Esophagus muscularis mucosa (tissue), 4 donors: Measurements from ENCODE around the gene VMAC. TPM values are rescaled to one million over a fixed set of nuclear protein-coding genes. Genes with fewer than 3 reads are reported as not detected.
A peak's percentile ranks its signal among the peaks of the same experiment; 100 is the strongest.

Experiments
- DNase-seq: peaks from one replicate; pipeline ENCODE4 v3.0.0-alpha.2; 2017; ENCODE audit errors: extremely low spot score
- H3K27ac ChIP-seq, 4 donors: fragments of 200-600 bp; sonication (generic); replicated peaks in 1 of 4; 1 replicate in 3 of 4; 2 replicates in 1 of 4; pipeline ENCODE4 v1.5.1; 2016 to 2019; ENCODE audit warnings: mild to moderate bottlenecking in 1 of 4
- H3K27me3 ChIP-seq, 4 donors: fragments of 200-600 bp; sonication (generic); one replicate each; pipeline versions ENCODE4 v1.5.1 to v1.6.0; 2016 to 2019
- H3K36me3 ChIP-seq, 4 donors: fragments of 200-600 bp; sonication (generic); one replicate each; pipeline ENCODE4 v1.5.1; 2016 to 2019
- H3K4me1 ChIP-seq, 4 donors: fragments of 200-600 bp; sonication (generic); one replicate each; pipeline ENCODE4 v1.5.1; 2016 to 2019
- H3K4me3 ChIP-seq, 4 donors: fragments of 200-600 bp; sonication (generic); 1 replicate in 2 of 4; 2 replicates in 2 of 4; pipeline ENCODE4 v1.5.1; 2016 to 2019; ENCODE audit warnings: mild to moderate bottlenecking in 4 of 4, moderate library complexity in 1 of 4
- H3K9me3 ChIP-seq, 4 donors: fragments of 200-600 bp; sonication (generic); 1 replicate in 3 of 4; 2 replicates in 1 of 4; pipeline ENCODE4 v1.5.1; 2016 to 2019
- CTCF ChIP-seq, 3 experiments: fragments of 200-600 bp in 2 of 3; fragments of 450-650 bp in 1 of 3; sonication (generic) in 2 of 3; IDR thresholded peaks; one replicate each; pipeline ENCODE4 v1.5.1; 2017 to 2019; ENCODE audit warnings: antibody characterized with exemption in 3 of 3, mild to moderate bottlenecking in 2 of 3, moderate library complexity in 1 of 3
- EP300 ChIP-seq: sonication (generic); formaldehyde crosslinking; IDR thresholded peaks from one replicate; pipeline ENCODE4 v1.6.1; 2017; ENCODE audit warnings: antibody characterized with exemption
- POLR2A ChIP-seq: fragments of 450-650 bp; IDR thresholded peaks from one replicate; pipeline ENCODE4 v1.6.1; 2017; ENCODE audit warnings: antibody characterized with exemption, moderate library complexity, mild to moderate bottlenecking, low read depth
- POLR2AphosphoS5 ChIP-seq, 2 donors: sonication (generic); formaldehyde crosslinking; IDR thresholded peaks; one replicate each; pipeline ENCODE4 v1.6.1; 2017; ENCODE audit warnings: antibody characterized with exemption in 2 of 2
- WGBS: methylation state at CpG from one replicate; pipeline ENCODE4 v1.1.5; 2018; 5-methylcytosine and 5-hydroxymethylcytosine counted together
- intact Hi-C: fragments of 100-400 bp; cut with DNase I; formaldehyde crosslinking; loops from one replicate; pipeline ENCODE4 v1.15.1; 2023
- total RNA-seq, 4 donors: library from RNA; depleted of rRNA; stranded (reverse); fragments of >200 nt; gene quantifications; one replicate each; pipeline versions ENCODE4 v1.1.0 to v1.2.1, GENCODE V29; 2016

Gene VMAC
- total RNA-seq, 4 donors from 2014 or later: 5.0 to 12.5 (median 7.6) TPM

GRCh38 chr19:5943045-5943444 is 38.4 kb downstream of the VMAC start:
- Histone ChIP-seq H3K4me1 (peaks cover 42 to 78% (median 67%) of the 10 kb centered on the region in 4 donors), H3K36me3 (peaks cover 10 to 34% (median 29%) of the 10 kb centered on the region in 4 donors), H3K27ac (peak overlapping the region; percentile 54 to 73 (median 64)), H3K27me3 (no peaks in the 10 kb centered on the region), H3K4me3 (no peak overlapping the region), H3K9me3 (no peaks in the 10 kb centered on the region)
- intact Hi-C loops: no loop called here
- TF ChIP-seq EP300 (no peak), CTCF (IDR thresholded peaks at IDR 0.05) (no peak), POLR2AphosphoS5 (IDR thresholded peaks at IDR 0.05) (no peak), POLR2A (no peak)
- WGBS: 67% methylated on average over 10 of the region's 10 CpGs
- DNase-seq: no peak

- peaks cover 47 to 84% (median 72%) of the 10 kb centered on the region in 4 donors for H3K4me1 ChIP-seq
- H3K27ac ChIP-seq: peak overlapping the region; percentile 54 to 73 (median 64)
- no peaks in the 10 kb centered on the region for H3K27me3 ChIP-seq
- intact Hi-C loops: no loop called here
- H3K9me3 ChIP-seq: no peaks in the 10 kb centered on the region
- H3K36me3 ChIP-seq: peaks cover 10 to 28% (median 27%) of the 10 kb centered on the region in 4 donors
- H3K4me3 ChIP-seq: no peak overlapping the region
- DNase-seq: no peak
- TF ChIP-seq POLR2A (no peak), POLR2AphosphoS5 (IDR thresholded peaks at IDR 0.05) (no peak), EP300 (no peak), CTCF (IDR thresholded peaks at IDR 0.05) (no peak)
- 70% methylated on average over 10 of the region's 10 CpGs for WGBS
Measured at GRCh38 chr19:5943623-5944022, 39.0 kb downstream of the VMAC start.

GRCh38 chr19:5947435-5947834 is 42.8 kb downstream of the VMAC start:
- intact Hi-C loops: no loop called here
- Histone ChIP-seq H3K4me1 (peaks cover 72 to 97% (median 93%) of the 10 kb centered on the region in 4 donors), H3K27ac (peak overlapping the region; percentile 79 to 87 (median 84)), H3K4me3 (peak overlapping the region in 2 of 4 donors; percentile 24 to 41), H3K9me3 (no peaks in the 10 kb centered on the region), H3K27me3 (no peaks in the 10 kb centered on the region), H3K36me3 (peaks cover 0 to 10% (median 3%) of the 10 kb centered on the region in 4 donors)
- WGBS: 35% methylated on average over 11 of the region's 13 CpGs
- TF ChIP-seq POLR2AphosphoS5 (IDR thresholded peaks at IDR 0.05): peak; percentile 65 to 69
- TF ChIP-seq POLR2A: no peak
- DNase-seq: no peak

- no peak for TF ChIP-seq EP300
- no peak for TF ChIP-seq POLR2A
- TF ChIP-seq CTCF (IDR thresholded peaks at IDR 0.05): peak in 1 of 3 experiments; percentile 3
- TF ChIP-seq POLR2AphosphoS5 (IDR thresholded peaks at IDR 0.05): no peak
- H3K27ac ChIP-seq: peak overlapping the region; percentile 79 to 87 (median 84)
- no peaks in the 10 kb centered on the region for H3K27me3 ChIP-seq
- peaks cover 0 to 10% (median 3%) of the 10 kb centered on the region in 4 donors for H3K36me3 ChIP-seq
- H3K9me3 ChIP-seq: no peaks in the 10 kb centered on the region
- intact Hi-C loops: no loop called here
- no peak for DNase-seq
- peaks cover 77 to 97% (median 93%) of the 10 kb centered on the region in 4 donors for H3K4me1 ChIP-seq
- 49% methylated on average over 10 of the region's 13 CpGs for WGBS
- no peak overlapping the region for H3K4me3 ChIP-seq
Measured at GRCh38 chr19:5948752-5949564, 44.3 kb downstream of the VMAC start.

- no peaks in the 10 kb centered on the region for H3K9me3 ChIP-seq
- H3K4me1 ChIP-seq: peaks cover 85 to 97% (median 95%) of the 10 kb centered on the region in 4 donors
- no peak for TF ChIP-seq POLR2AphosphoS5 (IDR thresholded peaks at IDR 0.05)
- intact Hi-C loops: no loop called here
- H3K27ac ChIP-seq: peak overlapping the region; percentile 79 to 87 (median 84)
- 79% methylated on average over 13 of the region's 13 CpGs for WGBS
- H3K4me3 ChIP-seq: no peak overlapping the region
- peaks cover 0 to 10% (median 3%) of the 10 kb centered on the region in 4 donors for H3K36me3 ChIP-seq
- H3K27me3 ChIP-seq: no peaks in the 10 kb centered on the region
- no peak for DNase-seq
Measured at GRCh38 chr19:5949792-5950305, 45.2 kb downstream of the VMAC start.
